GM12864 (cell line): ENCODE measurements around the gene FIGLA.

Experiments
- DNase-seq: peaks from one replicate; pipeline ENCODE4 v3.0.0-alpha.2; 2011; ENCODE audit warnings: low read depth
- H3K4me3 ChIP-seq: 2 replicates; pipeline ENCODE4 v1.5.1; 2011; ENCODE audit warnings: mild to moderate bottlenecking, low read depth, low read length, control low read depth
- CTCF ChIP-seq: IDR thresholded peaks from 2 replicates; pipeline ENCODE4 v1.5.1; 2011; ENCODE audit warnings: low read depth, mild to moderate bottlenecking, moderate library complexity, low read length, control low read depth, inconsistent platforms; ENCODE audit errors: missing control alignments

The FIGLA gene

GRCh38 chr2:70748002-70748784 lies 42.2 kb downstream of the FIGLA start:
- no peak for TF ChIP-seq CTCF
- no peak for DNase-seq
- no peak overlapping the region for H3K4me3 ChIP-seq

DNA sequence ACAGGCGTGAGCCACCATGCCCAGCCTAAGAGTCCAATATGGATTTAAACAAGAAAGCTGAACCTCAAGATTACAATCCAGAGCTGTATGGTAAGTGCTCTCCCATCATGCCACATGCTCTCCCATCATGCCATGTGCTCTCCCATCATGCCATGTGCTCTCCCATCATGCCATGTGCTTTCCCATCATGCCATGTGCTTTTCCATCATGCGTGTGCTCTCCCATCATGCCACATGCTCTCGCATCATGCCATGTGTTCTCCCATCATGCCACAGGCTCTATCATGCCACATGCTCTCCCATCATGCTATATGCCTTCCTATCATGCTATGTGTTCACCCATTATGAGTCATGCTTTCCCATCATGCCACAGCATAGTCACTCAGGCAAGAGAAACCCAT lies 43.2 kb downstream of the FIGLA start:
- no peak for TF ChIP-seq CTCF
- no peak overlapping the region for H3K4me3 ChIP-seq
- no peak for DNase-seq

GRCh38 chr2:70746094-70746974 lies 44.1 kb downstream of the FIGLA start:
- no peak for DNase-seq
- TF ChIP-seq CTCF: no peak
- H3K4me3 ChIP-seq: no peak overlapping the region

GRCh38 chr2:70745276-70745825 lies 45.1 kb downstream of the FIGLA start:
- no peak for DNase-seq

DNA sequence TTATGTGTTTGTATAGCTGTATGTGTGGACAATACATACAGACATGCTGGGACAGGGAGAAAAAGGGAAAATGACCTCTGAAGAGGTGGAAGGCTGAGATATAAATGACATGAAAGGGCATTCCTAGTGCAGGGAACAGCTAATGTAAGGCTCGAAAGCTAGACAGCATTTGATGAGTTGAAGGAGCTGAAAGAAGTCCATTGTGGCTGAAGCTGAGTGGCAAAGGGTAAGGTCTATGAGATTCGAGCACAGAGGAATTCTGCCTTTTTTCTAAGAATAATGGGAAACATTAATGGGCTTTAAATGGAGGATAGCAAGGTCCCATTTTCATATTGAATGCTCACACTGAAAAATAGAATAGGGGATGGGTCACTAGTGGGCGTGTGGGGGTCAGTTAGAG lies 46.0 kb downstream of the FIGLA start:
- no peak overlapping the region for H3K4me3 ChIP-seq
- DNase-seq: no peak
- TF ChIP-seq CTCF: no peak

More at GRCh38 chr2:70745276-70745825, 45.1 kb downstream of the FIGLA start:
- TF ChIP-seq CTCF: no peak
- no peak overlapping the region for H3K4me3 ChIP-seq

DNA sequence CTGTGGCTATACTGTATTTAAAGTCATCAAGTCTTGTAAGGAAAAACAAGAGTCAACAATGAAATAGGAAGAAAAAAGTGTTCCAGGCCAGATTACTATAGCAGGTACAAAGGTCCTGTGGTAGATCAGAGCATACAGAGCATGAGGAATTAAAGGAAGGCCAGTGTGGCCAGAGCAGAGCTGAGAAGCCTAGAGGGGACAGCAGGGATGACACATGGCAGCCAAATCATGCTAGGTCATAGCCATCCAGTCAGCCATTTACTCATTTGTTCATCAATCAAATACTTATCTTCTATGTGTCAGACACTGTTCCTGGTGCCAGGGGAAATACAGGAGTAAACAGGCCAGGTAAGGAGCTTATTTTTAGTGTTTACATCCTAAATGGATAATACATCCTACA lies 46.8 kb downstream of the FIGLA start:
- DNase-seq: no peak
- H3K4me3 ChIP-seq: no peak overlapping the region
- no peak for TF ChIP-seq CTCF
